Measurements from ENCODE around the gene LRRC4.

- TF ChIP-seq CTCF (IDR thresholded peaks at IDR 0.05) (no peak), EZH2 (IDR thresholded peaks at IDR 0.05) (no peak), EZH2phosphoT487 (IDR thresholded peaks at IDR 0.05) (no peak)
Observed at GRCh38 chr7:128000854-128001265, 30.4 kb downstream of the LRRC4 start.

Data from neural progenitor cell (in vitro differentiated cells).